K562 (cell line): ENCODE results near the gene CCNT2. TPM values are rescaled to one million over a fixed set of nuclear protein-coding genes. Genes with fewer than 3 reads are reported as not detected.

ENCODE experiments used
- ATAC-seq: fragments of 200-7000 bp; cut with Tn5 transposase; 3 replicates; pipeline ENCODE4 v1.9.1; 2020; ENCODE audit warnings: moderate library complexity
- BruUV-seq: library from RNA; stranded (reverse); fragments of 400-500 nt; replicated peaks from 2 replicates; lab custom pipeline; 2021; lab: Mats Ljungman, UMichigan
- CTCF ChIA-PET: fragments of 300-600 bp; formaldehyde crosslinking; extraction: SDS; loops from one replicate; lab custom pipeline; 2021; ENCODE audit warnings: low intra/inter-chr PET ratio; lab: Yijun Ruan, JAX
- POLR2A ChIA-PET: fragments of 300-600, 350-650 bp; sonication (Branson Sonifier 250); formaldehyde crosslinking; extraction: SDS; loops from one replicate; lab custom pipeline; 2021; ENCODE audit warnings: antibody characterized with exemption, inconsistent platforms; lab: Yijun Ruan, JAX
- DNase-seq, 4 experiments: peaks; one replicate each; pipeline versions ENCODE4 v3.0.0 to v3.0.0-alpha.2; 2011 to 2018; ENCODE audit warnings: low spot score in 3 of 4, mixed read lengths in 3 of 4; ENCODE audit errors: extremely low read depth in 1 of 4
- FAIRE-seq: peaks from 2 replicates; lab custom pipeline; 2011; peaks lifted over from hg19 to GRCh38; lab: Jason Lieb, UNC
- H2AFZ ChIP-seq: 2 replicates; pipeline ENCODE4 v1.6.0; 2011; ENCODE audit warnings: low read depth, low read length, control low read depth, inconsistent platforms
- H3K27ac ChIP-seq: fragments of 200-600 bp; 3 replicates; pipeline ENCODE4 v1.8.0; 2011; ENCODE audit warnings: low read depth, mild to moderate bottlenecking, control low read depth, inconsistent platforms, low read length, moderate library complexity, mixed read lengths; ENCODE audit errors: extremely low read depth
- H3K27me3 ChIP-seq, 2 experiments: fragments of 300-600 bp in 1 of 2; 2 replicates in 1 of 2; 3 replicates in 1 of 2; pipeline versions ENCODE4 v1.6.0 to v1.8.0; 2011; ENCODE audit warnings: inconsistent platforms in 2 of 2, low read length in 2 of 2, mild to moderate bottlenecking in 1 of 2, mixed read lengths in 1 of 2, moderate library complexity in 1 of 2; ENCODE audit not compliant: control insufficient read depth in 2 of 2, insufficient read depth in 2 of 2
- H3K36me3 ChIP-seq: fragments of 300-600 bp; 3 replicates; pipeline ENCODE4 v1.8.0; 2011; ENCODE audit warnings: mild to moderate bottlenecking, low read length, inconsistent platforms; ENCODE audit not compliant: control insufficient read depth, insufficient read depth
- H3K4me1 ChIP-seq, 2 experiments: fragments of 200-600 bp in 1 of 2; replicated peaks in 1 of 2; 2 replicates in 1 of 2; 3 replicates in 1 of 2; pipeline versions ENCODE4 v1.5.1 to v1.8.0; 2011; ENCODE audit warnings: inconsistent platforms in 2 of 2, low read length in 2 of 2, mild to moderate bottlenecking in 1 of 2, mixed read lengths in 1 of 2, moderate library complexity in 1 of 2; ENCODE audit not compliant: control insufficient read depth in 2 of 2, insufficient read depth in 2 of 2
- H3K4me2 ChIP-seq: 2 replicates; pipeline ENCODE4 v1.6.1; 2011; ENCODE audit warnings: low read length, control low read depth, inconsistent platforms, mixed read lengths; ENCODE audit not compliant: insufficient read depth
- H3K4me3 ChIP-seq: fragments of 200-600 bp; sonication (generic), shearing (Covaris generic); 2 replicates; pipeline ENCODE4 v1.5.1; 2016; ENCODE audit warnings: control low read depth, inconsistent platforms
- H3K79me2 ChIP-seq: fragments of 200-600 bp; 3 replicates; pipeline ENCODE4 v1.8.0; 2011; ENCODE audit warnings: low read length, inconsistent platforms; ENCODE audit not compliant: control insufficient read depth, insufficient read depth
- H3K9ac ChIP-seq, 2 experiments: 2 replicates each; pipeline versions ENCODE4 v1.6.0 to v1.6.1; 2011; ENCODE audit warnings: low read depth in 2 of 2, low read length in 2 of 2, control low read depth in 1 of 2, inconsistent platforms in 1 of 2, mild to moderate bottlenecking in 1 of 2, mixed read lengths in 1 of 2; ENCODE audit not compliant: insufficient read depth in 1 of 2
- H3K9me1 ChIP-seq: one replicate; pipeline ENCODE4 v1.6.0; 2011; ENCODE audit warnings: inconsistent platforms, mild to moderate bottlenecking, low read length, moderate library complexity; ENCODE audit not compliant: control insufficient read depth, insufficient read depth
- H3K9me3 ChIP-seq: replicated peaks from 2 replicates; pipeline ENCODE4 v1.5.1; 2011; ENCODE audit warnings: low read depth, low read length, inconsistent platforms; ENCODE audit not compliant: control insufficient read depth, insufficient read depth
- H4K20me1 ChIP-seq: replicated peaks from 2 replicates; pipeline ENCODE4 v1.6.1; 2011; ENCODE audit warnings: low read length, inconsistent platforms, mixed read lengths; ENCODE audit not compliant: control insufficient read depth, insufficient read depth
- ASH1L ChIP-seq: fragments of 450-650 bp; IDR thresholded peaks from 2 replicates; pipeline ENCODE4 v1.6.1; 2018; ENCODE audit warnings: borderline replicate concordance, mild to moderate bottlenecking, low read depth; ENCODE audit not compliant: partially characterized antibody
- C11orf30 ChIP-seq: fragments of 450-650 bp; IDR thresholded peaks from 2 replicates; pipeline ENCODE4 v1.6.1; 2016; ENCODE audit warnings: low read depth, mild to moderate bottlenecking
- CBFA2T2 ChIP-seq: fragments of 450-650 bp; conservative IDR thresholded peaks from 2 replicates; pipeline ENCODE4 v1.6.1; 2017; ENCODE audit warnings: mild to moderate bottlenecking
- CBX5 ChIP-seq: IDR thresholded peaks from 2 replicates; pipeline ENCODE4 v1.6.1; 2014; ENCODE audit warnings: low read depth, borderline replicate concordance
- FOXJ2 ChIP-seq: fragments of 200-800 bp; sonication (Bioruptor generic); IDR thresholded peaks from 2 replicates; pipeline ENCODE4 v1.6.1; 2016; ENCODE audit warnings: missing genetic modification characterization, missing compliant biosample characterization
- HMG20A ChIP-seq: fragments of 450-650 bp; formaldehyde crosslinking; conservative IDR thresholded peaks from 2 replicates; pipeline ENCODE4 v1.4.0; 2020; ENCODE audit warnings: mild to moderate bottlenecking, mixed read lengths
- MAFF ChIP-seq: IDR thresholded peaks from 2 replicates; pipeline ENCODE4 v1.6.1; 2012; ENCODE audit warnings: low read length, improper control_type of control experiment
- MAFG ChIP-seq: fragments of 450-650 bp; conservative IDR thresholded peaks from 2 replicates; pipeline ENCODE4 v1.6.1; 2016; ENCODE audit warnings: missing genetic modification characterization, missing compliant biosample characterization
- MAFK ChIP-seq: IDR thresholded peaks from 2 replicates; pipeline ENCODE4 v1.6.1; 2011; ENCODE audit warnings: low read length, improper control_type of control experiment
- MEIS2 ChIP-seq: fragments of 450-650 bp; IDR thresholded peaks from 2 replicates; pipeline ENCODE4 v1.6.1; 2014; ENCODE audit warnings: mild to moderate bottlenecking; ENCODE audit not compliant: partially characterized antibody
- MTA2 ChIP-seq: fragments of 450-650 bp; IDR thresholded peaks from 2 replicates; pipeline ENCODE4 v1.6.1; 2016; ENCODE audit warnings: low read depth
- NFATC3 ChIP-seq: fragments of 450-650 bp; IDR thresholded peaks from 2 replicates; pipeline ENCODE4 v1.6.1; 2017; ENCODE audit warnings: mild to moderate bottlenecking
- PCBP1 ChIP-seq: fragments of 200-400 bp; formaldehyde crosslinking; IDR thresholded peaks from 2 replicates; pipeline ENCODE4 v1.6.1; 2018; ENCODE audit warnings: mild to moderate bottlenecking, low read depth, low read length; ENCODE audit not compliant: poor library complexity, severe bottlenecking
- PHB2 ChIP-seq: fragments of 450-650 bp; IDR thresholded peaks from 2 replicates; pipeline ENCODE4 v1.6.1; 2017; ENCODE audit warnings: low read depth
- SAFB2 ChIP-seq: fragments of 200-400 bp; formaldehyde crosslinking; IDR thresholded peaks from 2 replicates; pipeline ENCODE4 v1.6.1; 2018; ENCODE audit warnings: borderline replicate concordance, low read length, low read depth, moderate library complexity; ENCODE audit not compliant: severe bottlenecking
- SP1 ChIP-seq: sonication (generic); formaldehyde crosslinking; IDR thresholded peaks from 2 replicates; pipeline ENCODE4 v1.8.1; 2022; ENCODE audit warnings: mild to moderate bottlenecking, missing genetic modification reagents
- SRSF1 ChIP-seq: fragments of 200-400 bp; formaldehyde crosslinking; IDR thresholded peaks from 2 replicates; pipeline ENCODE4 v1.6.1; 2017; ENCODE audit warnings: mild to moderate bottlenecking, low read depth, low read length, moderate library complexity
- ZNF175 ChIP-seq: fragments of 200-800 bp; sonication (Bioruptor generic); IDR thresholded peaks from 2 replicates; pipeline ENCODE4 v1.6.1; 2016; ENCODE audit warnings: low read depth, mild to moderate bottlenecking, missing genetic modification characterization, missing compliant biosample characterization
- ZNF316 ChIP-seq: fragments of 450-650 bp; IDR thresholded peaks from 2 replicates; pipeline ENCODE4 v1.6.1; 2016
- WGBS: fragments of 100-300 bp; shearing (Covaris generic); methylation state at CpG from one replicate; pipeline ENCODE4 v1.1.6; 2016; ENCODE audit warnings: low coverage, mixed read lengths; ENCODE audit not compliant: insufficient coverage; ENCODE audit errors: missing lambda C conversion rate; 5-methylcytosine and 5-hydroxymethylcytosine counted together
- in situ Hi-C: fragments of 300-500 bp; cut with MboI; formaldehyde crosslinking; loops from 4 replicates; pipeline ENCODE4 v1.15.0; 2018; ENCODE audit warnings: inconsistent platforms, mixed read lengths
- intact Hi-C: fragments of 100-400 bp; cut with micrococcal nuclease; formaldehyde crosslinking; loops from 2 replicates; pipeline ENCODE4 v1.14.2; 2022
- polyA plus RNA-seq, 8 experiments: library from polyadenylated mRNA; depleted of rRNA in 4 of 8; stranded (reverse) in 5 of 8; unstranded in 3 of 8; fragments of >200 nt; fragmentation: Nextera tagmentation in 2 of 8; fragmentation: Illumina TruSeq in 1 of 8; extraction: Ambion mirVana in 2 of 8; extraction: Trizol in 1 of 8; gene quantifications; 2 replicates each; pipeline versions ENCODE4 v1.2.1 to v1.2.3, GENCODE V29; 2011 to 2014; ENCODE audit warnings: inconsistent platforms in 1 of 8, missing spikeins in 1 of 8
- total RNA-seq, 7 experiments: library from RNA; depleted of rRNA in 6 of 7; stranded (reverse); fragments of >200 nt in 6 of 7; fragmentation: Illumina TruSeq in 2 of 7; extraction: Trizol in 2 of 7; gene quantifications; 2 replicates each; pipeline versions ENCODE4 v1.2.1 to v1.2.3, GENCODE V29; 2011 to 2021; ENCODE audit warnings: low replicate concordance in 1 of 7

CCNT2 gene
- total and polyA plus RNA-seq, 9 of the 15 experiments (the other 6 are each of a cell fraction or from before 2014, with no cell fraction given), result 12.6 to 30.0 (median 22.7) TPM

GRCh38 chr2:134869946-134870736 lies 48.5 kb upstream of the CCNT2 start (continued):
- TF ChIP-seq MEIS2, result no peak
- no peak for TF ChIP-seq PCBP1
- TF ChIP-seq ASH1L, result no peak
- no peak for TF ChIP-seq ZNF175 (CRISPR knock-in tag)

- no TSS peak for BruUV-seq
- H3K4me2 ChIP-seq, result no peak overlapping the region
- TF ChIP-seq MAFF (peak; percentile 93), SP1 (no peak), CBX5 (no peak), NFATC3 (no peak), SRSF1 (no peak), MTA2 (no peak), CBFA2T2 (no peak), SAFB2 (no peak), HMG20A (CRISPR knock-in tag) (no peak), MAFK (peak; percentile 95), ZNF316 (peak; percentile 91), MAFG (tag) (peak; percentile 88), FOXJ2 (tag) (no peak), C11orf30 (peak; percentile 86), PHB2 (no peak)
- intact Hi-C loops, result no loop called here
- H3K27ac ChIP-seq, result no peak overlapping the region
- no peaks in the 10 kb centered on the region for H3K9me3 ChIP-seq
- H4K20me1 ChIP-seq, result no peaks in the 10 kb centered on the region
- ChIA-PET CTCF (no interaction called here), POLR2A (no interaction called here)
- ATAC-seq (no peak), DNase-seq (no peak), FAIRE-seq (no peak)
- WGBS, result 0% methylated on average over 2 of the region's 2 CpGs
- in situ Hi-C loops, result no loop called here
- no peaks in the 10 kb centered on the region for H3K36me3 ChIP-seq
- no peaks in the 10 kb centered on the region for H3K4me1 ChIP-seq
- H3K9ac ChIP-seq, result no peak overlapping the region
- H3K9me1 ChIP-seq, result no peaks in the 10 kb centered on the region
- H3K4me3 ChIP-seq, result no peak overlapping the region
- H3K79me2 ChIP-seq, result no peaks in the 10 kb centered on the region
- H2AFZ ChIP-seq, result no peak overlapping the region
- peaks cover 0 to 3% of the 10 kb centered on the region in 2 experiments; a peak in 1 of 5 replicates for H3K27me3 ChIP-seq
Measured at GRCh38 chr2:134873152-134873551, 45.5 kb upstream of the CCNT2 start.
